ENCODE measurements around the gene WDR83. TPM values are rescaled to one million over a fixed set of nuclear protein-coding genes. Genes with fewer than 3 reads are reported as not detected.

The WDR83 gene
- total and polyA plus RNA-seq, 2 experiments from 2014 or later = 12.5 to 18.5 TPM

- DNase-seq (ENCODE audit: low spot score) (no peak), ATAC-seq (no peak)
- peaks cover 15% of the 10 kb centered on the region for H3K27me3 Mint-ChIP-seq (ENCODE audit: insufficient read depth, low read depth, poor library complexity)
- TF ChIP-seq, protein P1, sequence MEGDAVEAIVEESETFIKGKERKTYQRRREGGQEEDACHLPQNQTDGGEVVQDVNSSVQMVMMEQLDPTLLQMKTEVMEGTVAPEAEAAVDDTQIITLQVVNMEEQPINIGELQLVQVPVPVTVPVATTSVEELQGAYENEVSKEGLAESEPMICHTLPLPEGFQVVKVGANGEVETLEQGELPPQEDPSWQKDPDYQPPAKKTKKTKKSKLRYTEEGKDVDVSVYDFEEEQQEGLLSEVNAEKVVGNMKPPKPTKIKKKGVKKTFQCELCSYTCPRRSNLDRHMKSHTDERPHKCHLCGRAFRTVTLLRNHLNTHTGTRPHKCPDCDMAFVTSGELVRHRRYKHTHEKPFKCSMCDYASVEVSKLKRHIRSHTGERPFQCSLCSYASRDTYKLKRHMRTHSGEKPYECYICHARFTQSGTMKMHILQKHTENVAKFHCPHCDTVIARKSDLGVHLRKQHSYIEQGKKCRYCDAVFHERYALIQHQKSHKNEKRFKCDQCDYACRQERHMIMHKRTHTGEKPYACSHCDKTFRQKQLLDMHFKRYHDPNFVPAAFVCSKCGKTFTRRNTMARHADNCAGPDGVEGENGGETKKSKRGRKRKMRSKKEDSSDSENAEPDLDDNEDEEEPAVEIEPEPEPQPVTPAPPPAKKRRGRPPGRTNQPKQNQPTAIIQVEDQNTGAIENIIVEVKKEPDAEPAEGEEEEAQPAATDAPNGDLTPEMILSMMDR (conservative IDR thresholded peaks at IDR 0.05; ENCODE audit: low read depth in 2 of 2) = no peak
- no peak for TF ChIP-seq REST (IDR thresholded peaks at IDR 0.05; ENCODE audit: unreplicated experiment)
- no peak for TF ChIP-seq CREB1 (CRISPR knock-in tag; IDR thresholded peaks at IDR 0.05; ENCODE audit: low read depth)
- TF ChIP-seq, protein P2, sequence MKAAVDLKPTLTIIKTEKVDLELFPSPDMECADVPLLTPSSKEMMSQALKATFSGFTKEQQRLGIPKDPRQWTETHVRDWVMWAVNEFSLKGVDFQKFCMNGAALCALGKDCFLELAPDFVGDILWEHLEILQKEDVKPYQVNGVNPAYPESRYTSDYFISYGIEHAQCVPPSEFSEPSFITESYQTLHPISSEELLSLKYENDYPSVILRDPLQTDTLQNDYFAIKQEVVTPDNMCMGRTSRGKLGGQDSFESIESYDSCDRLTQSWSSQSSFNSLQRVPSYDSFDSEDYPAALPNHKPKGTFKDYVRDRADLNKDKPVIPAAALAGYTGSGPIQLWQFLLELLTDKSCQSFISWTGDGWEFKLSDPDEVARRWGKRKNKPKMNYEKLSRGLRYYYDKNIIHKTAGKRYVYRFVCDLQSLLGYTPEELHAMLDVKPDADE (IDR thresholded peaks at IDR 0.05) = no peak
- TF ChIP-seq EZH2phosphoT487 (IDR thresholded peaks at IDR 0.05; ENCODE audit: unreplicated experiment) = no peak
- no peak for TF ChIP-seq ZNF114 (CRISPR knock-in tag; IDR thresholded peaks at IDR 0.05)
- no peak for TF ChIP-seq POLR2AphosphoS5 (IDR thresholded peaks at IDR 0.05; ENCODE audit: low read depth)
- no peak for TF ChIP-seq JUNB (IDR thresholded peaks at IDR 0.05; ENCODE audit: unreplicated experiment)
- no peak for TF ChIP-seq EZH2 (IDR thresholded peaks at IDR 0.05; ENCODE audit: low read depth, unreplicated experiment)
- TF ChIP-seq NANOG (IDR thresholded peaks at IDR 0.05; ENCODE audit: borderline replicate concordance) = no peak
- no peak for TF ChIP-seq ZNF331 (CRISPR knock-in tag; IDR thresholded peaks at IDR 0.05; ENCODE audit: low read depth)
- TF ChIP-seq ZNF462 (CRISPR knock-in tag; IDR thresholded peaks at IDR 0.05) = no peak
- no peak for TF ChIP-seq STAT1 (IDR thresholded peaks at IDR 0.05; ENCODE audit: unreplicated experiment)
- Histone ChIP-seq H3K4me1 (ENCODE audit: insufficient read depth) (no peaks in the 10 kb centered on the region), H3K36me3 (ENCODE audit: insufficient read depth) (peaks cover 75% of the 10 kb centered on the region), H3K79me2 (replicated peaks; ENCODE audit: insufficient read depth) (peaks cover 4% of the 10 kb centered on the region; the same call in 1 of the 2 replicates), H3K27me3 (ENCODE audit: insufficient read depth) (no peaks in the 10 kb centered on the region), H3K4me3 (no peak overlapping the region), H2AFZ (no peak overlapping the region), H3K4me2 (no peak overlapping the region), H3K9me2 (ENCODE audit: insufficient read depth) (no peaks in the 10 kb centered on the region), H3K27ac (ENCODE audit: low read depth) (no peak overlapping the region), H3F3A (replicated peaks; ENCODE audit: low read depth) (peaks cover 61% of the 10 kb centered on the region), H4K20me1 (replicated peaks; ENCODE audit: insufficient read depth) (peaks cover 26% of the 10 kb centered on the region)
- H3K9me3 Mint-ChIP-seq = no peaks in the 10 kb centered on the region
- peaks cover 93% of the 10 kb centered on the region for H3K36me3 Mint-ChIP-seq (ENCODE audit: low read depth)
- H3K4me3 Mint-ChIP-seq = no peak overlapping the region
- H3K4me1 Mint-ChIP-seq = peaks cover 9% of the 10 kb centered on the region; the same call in 2 of the 3 replicates
- peak overlapping the region; percentile 59; the same call in 1 of the 2 replicates for H3K27ac Mint-ChIP-seq
Measured at GRCh38 chr19:12705654-12706331, 39.2 kb downstream of the WDR83 start.
